SIG-M5 treated with dmso at 0.1 percent for 504 hours (cell line): ENCODE measurements around the gene CDC42EP4.
A peak's percentile ranks its signal among the peaks of the same experiment; 100 is the strongest.
"Not testable (repeated sequence)": the region's sequence is repeated elsewhere in the genome, so short reads cannot be mapped to it uniquely, and the experiment has no call there.

Experiments
- DNase-seq: peaks from one replicate; lab custom pipeline; 2025; ENCODE audit not compliant: unreplicated experiment; lab: John Stamatoyannopoulos, UW

CDC42EP4 gene

DNA sequence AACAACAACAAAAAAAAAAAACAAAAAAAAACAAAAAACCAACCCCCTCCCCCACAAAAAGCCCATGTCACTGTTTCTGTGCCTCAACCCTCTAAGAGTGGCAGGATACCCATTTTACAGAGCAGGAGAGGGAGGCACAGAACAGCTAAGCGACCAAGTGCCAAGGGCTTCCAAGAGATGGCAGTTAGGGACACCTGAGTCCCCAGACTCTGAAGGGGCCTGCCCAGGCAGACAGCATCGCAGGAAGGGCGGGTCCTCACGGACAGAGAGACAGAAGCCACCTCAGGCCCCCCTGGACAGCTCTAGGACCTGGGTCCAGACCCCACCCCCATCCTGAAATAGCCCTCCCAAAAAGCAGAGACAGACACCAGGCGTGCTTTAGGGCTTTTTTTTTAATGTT, 28.6 kb downstream of the CDC42EP4 start:
- DNase-seq, result no peak

- no peak for DNase-seq
Measured at GRCh38 chr17:73282629-73283028, 29.2 kb downstream of the CDC42EP4 start.

GRCh38 chr17:73281928-73282327, 29.9 kb downstream of the CDC42EP4 start:
- no peak for DNase-seq

GRCh38 chr17:73280191-73280590, 31.6 kb downstream of the CDC42EP4 start:
- DNase-seq, result no peak

- DNase-seq, result no peak
Measured at GRCh38 chr17:73279704-73280103, 32.1 kb downstream of the CDC42EP4 start.

GRCh38 chr17:73278465-73279453, 33.0 kb downstream of the CDC42EP4 start:
- DNase-seq, result no peak

DNA sequence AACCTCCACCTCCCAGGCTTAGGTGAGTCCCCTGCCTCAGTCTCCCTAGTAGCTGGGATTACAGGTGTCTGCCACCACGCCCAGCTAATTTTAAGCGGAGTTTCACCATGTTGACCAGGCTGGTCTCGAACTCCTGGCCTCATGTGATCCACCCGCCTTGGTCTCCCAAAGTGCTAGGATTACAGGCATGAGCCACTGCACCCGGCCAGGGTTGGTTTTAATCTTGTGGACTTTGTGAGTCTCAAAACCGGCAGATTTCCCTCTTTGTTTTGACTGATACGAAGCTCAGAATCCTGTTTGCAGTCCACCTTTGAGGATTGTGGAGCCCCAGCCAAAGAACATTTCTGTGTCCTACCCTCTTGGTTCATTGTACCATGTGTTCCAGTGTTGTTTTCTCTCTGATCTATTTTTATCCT, 33.7 kb downstream of the CDC42EP4 start:
- DNase-seq, result no peak

- no peak for DNase-seq
Measured at GRCh38 chr17:73274490-73274889, 37.3 kb downstream of the CDC42EP4 start.

DNA sequence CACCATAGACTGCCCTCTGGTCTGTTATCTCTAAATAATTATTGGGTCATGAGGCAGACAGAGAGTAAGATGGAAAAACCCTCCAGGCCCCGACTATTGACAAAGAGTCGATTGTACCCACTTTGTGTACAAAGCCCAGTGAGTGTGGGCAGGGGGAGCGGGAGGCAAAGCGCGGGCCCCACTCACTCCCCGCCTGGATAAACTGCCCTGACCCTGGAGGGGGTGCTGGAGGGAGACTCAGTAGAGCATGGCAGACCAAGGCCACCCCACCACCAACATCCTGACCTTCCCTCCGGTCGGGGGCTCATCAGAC, 38.9 kb downstream of the CDC42EP4 start:
- DNase-seq, result no peak

GRCh38 chr17:73271072-73271471, 40.7 kb downstream of the CDC42EP4 start:
- peak; percentile 96 for DNase-seq

DNA sequence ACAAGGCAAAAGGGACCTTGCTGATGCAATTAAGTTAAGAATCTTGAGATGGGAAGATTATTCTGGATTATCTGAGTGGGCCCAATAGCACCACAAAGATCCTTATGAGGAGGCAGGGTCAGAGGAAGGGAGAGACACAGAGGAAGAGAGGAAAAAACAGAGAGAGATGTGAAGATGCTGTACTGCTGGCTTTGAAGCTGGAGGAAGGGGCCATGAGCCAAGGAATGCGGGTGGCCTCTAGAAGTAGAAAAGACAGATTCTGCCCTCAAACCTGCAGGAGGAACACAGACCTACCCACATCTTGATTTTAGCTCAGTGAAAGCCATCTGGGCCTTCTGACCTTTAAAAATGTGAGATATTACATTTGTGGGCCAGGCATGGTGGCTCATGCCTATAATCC, 42.0 kb downstream of the CDC42EP4 start:
- DNase-seq, result no peak

DNA sequence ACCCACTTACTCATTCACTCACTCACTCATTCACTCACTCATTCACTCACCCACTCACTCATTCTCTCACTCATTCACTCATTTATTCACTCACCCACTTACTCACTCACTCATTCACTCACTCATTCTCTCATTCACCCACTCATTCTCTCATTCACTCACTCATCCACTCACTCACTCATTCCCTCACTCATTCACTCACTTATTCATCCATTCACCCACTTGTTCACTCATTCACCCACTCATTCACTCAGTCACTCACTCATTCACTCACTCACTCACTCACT, 42.5 kb downstream of the CDC42EP4 start:
- DNase-seq, result no peak

DNA sequence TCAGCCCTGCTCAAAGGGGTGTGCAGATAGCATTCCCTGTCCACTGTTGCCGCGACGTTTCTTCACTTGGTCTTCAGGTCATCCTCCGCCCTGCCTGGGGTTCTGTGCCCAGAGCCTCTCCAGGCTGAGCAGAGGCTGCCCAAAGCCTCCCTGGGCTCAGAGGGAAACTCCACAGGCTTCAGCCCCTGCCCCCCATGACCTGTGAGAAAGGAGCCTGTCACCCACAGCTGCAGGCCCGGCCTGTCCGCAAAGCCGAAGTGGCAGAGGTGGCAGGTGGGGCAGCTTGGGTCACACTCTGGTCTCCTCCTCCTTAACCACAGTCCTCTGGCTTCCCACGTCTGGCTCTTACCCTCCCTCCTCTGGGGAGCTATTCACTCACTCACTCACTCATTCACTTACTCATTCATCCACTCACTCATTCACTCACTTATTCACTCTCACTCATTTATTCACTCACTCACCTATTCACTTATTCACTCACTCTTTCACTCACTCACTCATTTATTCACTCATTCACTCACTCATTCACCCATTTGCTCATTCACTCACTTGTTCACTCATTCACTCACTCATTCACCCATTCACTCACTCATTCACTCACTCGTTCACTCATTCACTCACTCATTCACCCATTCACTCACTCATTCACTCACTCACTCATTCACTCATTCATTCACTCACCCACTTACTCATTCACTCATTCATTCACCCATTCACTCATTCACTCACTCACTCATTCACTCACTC, 43.0 kb downstream of the CDC42EP4 start:
- DNase-seq, result no peak

GRCh38 chr17:73267648-73268537, 43.9 kb downstream of the CDC42EP4 start:
- no peak for DNase-seq

GRCh38 chr17:73266796-73267195, 45.0 kb downstream of the CDC42EP4 start:
- no peak for DNase-seq

GRCh38 chr17:73265646-73266640, 45.9 kb downstream of the CDC42EP4 start:
- DNase-seq, result no peak

- not testable (repeated sequence) for DNase-seq
Measured at GRCh38 chr17:73264448-73264847, 47.4 kb downstream of the CDC42EP4 start.

- DNase-seq, result no peak
Measured at GRCh38 chr17:73262676-73263642, 48.8 kb downstream of the CDC42EP4 start.
